A673 (cell line): ENCODE data around the gene SART3. TPM values are rescaled to one million over a fixed set of nuclear protein-coding genes. Genes with fewer than 3 reads are reported as not detected.

Experiments
- BruUV-seq: library from RNA; stranded (reverse); fragments of 400-500 nt; replicated peaks from 2 replicates; lab custom pipeline; 2021; lab: Mats Ljungman, UMichigan
- CTCF ChIA-PET: fragments of 300-600 bp; sonication (Branson Sonifier 250); formaldehyde crosslinking; loops from one replicate; lab custom pipeline; 2022; ENCODE audit warnings: antibody characterized with exemption; lab: Charles Lee
- POLR2A ChIA-PET: fragments of 300-600 bp; sonication (Branson Sonifier 250); formaldehyde crosslinking; loops from one replicate; lab custom pipeline; 2022; ENCODE audit warnings: antibody characterized with exemption; ENCODE audit not compliant: low non-redundant PET; lab: Charles Lee
- DNase-seq: peaks from one replicate; pipeline ENCODE4 v3.0.0-alpha.2; 2015; ENCODE audit warnings: low spot score
- H3K27ac ChIP-seq: fragments of 200-600 bp; sonication (generic); 2 replicates; pipeline ENCODE4 v1.5.1; 2016; ENCODE audit warnings: mixed run types, low read depth, mild to moderate bottlenecking, mixed read lengths, antibody characterized with exemption, low read length; ENCODE audit not compliant: poor library complexity, severe bottlenecking
- H3K27me3 ChIP-seq: fragments of 200-600 bp; sonication (generic); replicated peaks from 2 replicates; pipeline ENCODE4 v1.6.1; 2017; ENCODE audit warnings: mixed run types, low read depth, mild to moderate bottlenecking, mixed read lengths, antibody characterized with exemption, low read length; ENCODE audit not compliant: insufficient read depth, poor library complexity
- H3K36me3 ChIP-seq: fragments of 200-600 bp; sonication (generic); 2 replicates; pipeline ENCODE4 v1.6.1; 2016; ENCODE audit warnings: mixed run types, mild to moderate bottlenecking, mixed read lengths, antibody characterized with exemption, low read length; ENCODE audit not compliant: insufficient read depth, poor library complexity, severe bottlenecking
- H3K4me1 ChIP-seq: fragments of 200-600 bp; sonication (generic); 2 replicates; pipeline ENCODE4 v1.6.1; 2017; ENCODE audit warnings: mixed run types, mild to moderate bottlenecking, mixed read lengths, antibody characterized with exemption, low read length; ENCODE audit not compliant: insufficient read depth, poor library complexity, severe bottlenecking
- H3K4me3 ChIP-seq: fragments of 200-600 bp; sonication (generic); 2 replicates; pipeline ENCODE4 v1.5.1; 2016; ENCODE audit warnings: low read depth, mixed run types, mild to moderate bottlenecking, mixed read lengths, low read length; ENCODE audit not compliant: poor library complexity, severe bottlenecking
- H3K9me3 ChIP-seq: fragments of 200-600 bp; sonication (generic); 2 replicates; pipeline ENCODE4 v1.6.1; 2016; ENCODE audit warnings: mixed run types, low read depth, mild to moderate bottlenecking, mixed read lengths, antibody characterized with exemption, low read length; ENCODE audit not compliant: poor library complexity, severe bottlenecking
- EZH2 ChIP-seq: fragments of 200-600 bp; sonication (generic); IDR thresholded peaks from 2 replicates; pipeline ENCODE4 v1.6.1; 2017; ENCODE audit warnings: borderline replicate concordance, low read depth, mild to moderate bottlenecking, mixed read lengths, antibody characterized with exemption, low read length; ENCODE audit not compliant: poor library complexity, severe bottlenecking
- intact Hi-C: fragments of 100-400 bp; cut with micrococcal nuclease; formaldehyde crosslinking; loops from one replicate; pipeline ENCODE4 v1.10.0; 2022; ENCODE audit not compliant: unreplicated experiment
- total RNA-seq: library from RNA; stranded (reverse); gene quantifications from 2 replicates; pipeline ENCODE4 v1.2.3, GENCODE V29; 2021
- TF ChIP-seq, protein P1 (sequence below): fragments of 300-800, 200-600 bp; sonication (generic); conservative IDR thresholded peaks from 2 replicates; pipeline ENCODE4 v1.5.1; 2017; ENCODE audit warnings: low read depth, mild to moderate bottlenecking, antibody characterized with exemption, low read length, moderate library complexity, mixed read lengths

Gene SART3
- total RNA-seq, 1 experiment from 2014 or later, result 99.3 TPM

DNA sequence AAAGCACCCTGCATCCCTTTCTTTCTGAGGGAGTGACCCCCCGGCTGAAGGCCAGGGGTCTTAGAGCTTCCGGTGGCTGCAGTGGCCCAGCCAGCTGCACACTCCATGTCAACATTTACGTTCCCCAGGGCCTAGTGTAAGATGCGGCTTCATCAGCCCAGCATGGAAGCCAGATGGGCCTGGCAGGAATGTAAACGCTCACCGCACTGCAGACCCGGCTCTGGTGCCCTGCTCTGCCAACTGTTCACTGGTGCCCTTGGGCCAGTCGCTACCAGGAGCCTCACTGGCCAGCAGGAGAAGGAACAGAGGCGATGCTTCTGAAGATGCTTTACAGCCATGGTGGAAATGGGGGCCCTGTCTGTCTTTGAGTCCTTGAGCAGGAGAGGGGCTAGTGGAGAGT lies 45.5 kb upstream of the SART3 start:
- no peak overlapping the region for H3K27ac ChIP-seq
- CTCF ChIA-PET, result no interaction called here
- BruUV-seq, result no TSS peak

DNA sequence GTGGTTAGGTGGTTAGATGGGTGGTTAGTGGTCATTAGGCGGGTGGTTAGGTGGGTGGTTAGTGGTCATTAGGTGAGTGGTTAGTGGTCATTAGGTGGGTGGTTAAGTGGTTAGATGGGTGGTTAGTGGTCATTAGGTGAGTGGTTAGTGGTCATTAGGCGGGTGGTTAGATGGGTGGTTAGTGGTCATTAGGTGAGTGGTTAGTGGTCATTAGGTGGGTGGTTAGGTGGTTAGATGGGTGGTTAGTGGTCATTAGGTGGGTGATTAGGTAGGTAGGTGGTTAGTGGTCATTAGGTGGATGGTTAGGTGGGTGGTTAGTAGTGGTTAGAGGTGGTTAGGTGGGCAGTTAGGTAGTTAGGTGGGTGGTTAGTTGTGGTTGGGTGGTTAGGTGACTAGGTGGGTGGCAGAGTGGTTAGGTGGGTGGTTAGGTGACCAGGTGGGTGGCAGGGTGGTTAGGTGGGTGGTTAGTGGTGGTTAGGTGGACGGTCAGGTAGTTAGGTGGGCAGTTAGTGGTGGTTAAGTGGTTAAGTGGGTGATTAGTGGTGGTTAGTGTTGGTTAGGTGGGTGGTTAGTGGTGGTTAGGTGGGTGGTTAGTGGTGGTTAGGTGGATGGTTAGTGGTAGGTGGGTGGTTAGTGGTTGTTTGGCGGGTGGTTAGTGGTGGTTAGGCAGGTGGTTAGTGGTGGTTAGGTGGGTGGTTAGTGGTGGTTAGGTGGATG lies 44.9 kb upstream of the SART3 start:
- Histone ChIP-seq H3K4me1 (peaks cover 7% of the 10 kb centered on the region), H3K4me3 (no peak overlapping the region), H3K27ac (no peak overlapping the region), H3K9me3 (no peaks in the 10 kb centered on the region), H3K27me3 (no peaks in the 10 kb centered on the region), H3K36me3 (no peaks in the 10 kb centered on the region)
- POLR2A ChIA-PET, result no interaction called here
- no TSS peak for BruUV-seq
- intact Hi-C loops, result no loop called here
- CTCF ChIA-PET, result no interaction called here
- DNase-seq, result no peak
- no peak for TF ChIP-seq EZH2
- TF ChIP-seq, protein P1, sequence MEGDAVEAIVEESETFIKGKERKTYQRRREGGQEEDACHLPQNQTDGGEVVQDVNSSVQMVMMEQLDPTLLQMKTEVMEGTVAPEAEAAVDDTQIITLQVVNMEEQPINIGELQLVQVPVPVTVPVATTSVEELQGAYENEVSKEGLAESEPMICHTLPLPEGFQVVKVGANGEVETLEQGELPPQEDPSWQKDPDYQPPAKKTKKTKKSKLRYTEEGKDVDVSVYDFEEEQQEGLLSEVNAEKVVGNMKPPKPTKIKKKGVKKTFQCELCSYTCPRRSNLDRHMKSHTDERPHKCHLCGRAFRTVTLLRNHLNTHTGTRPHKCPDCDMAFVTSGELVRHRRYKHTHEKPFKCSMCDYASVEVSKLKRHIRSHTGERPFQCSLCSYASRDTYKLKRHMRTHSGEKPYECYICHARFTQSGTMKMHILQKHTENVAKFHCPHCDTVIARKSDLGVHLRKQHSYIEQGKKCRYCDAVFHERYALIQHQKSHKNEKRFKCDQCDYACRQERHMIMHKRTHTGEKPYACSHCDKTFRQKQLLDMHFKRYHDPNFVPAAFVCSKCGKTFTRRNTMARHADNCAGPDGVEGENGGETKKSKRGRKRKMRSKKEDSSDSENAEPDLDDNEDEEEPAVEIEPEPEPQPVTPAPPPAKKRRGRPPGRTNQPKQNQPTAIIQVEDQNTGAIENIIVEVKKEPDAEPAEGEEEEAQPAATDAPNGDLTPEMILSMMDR, result no peak

More for the DNA sequence above, 45.5 kb upstream of the SART3 start:
- DNase-seq, result no peak
- H3K9me3 ChIP-seq, result no peaks in the 10 kb centered on the region
- H3K27me3 ChIP-seq, result no peaks in the 10 kb centered on the region
- H3K4me1 ChIP-seq, result peaks cover 7% of the 10 kb centered on the region
- POLR2A ChIA-PET, result no interaction called here
- H3K36me3 ChIP-seq, result no peaks in the 10 kb centered on the region
- H3K4me3 ChIP-seq, result no peak overlapping the region
- intact Hi-C loops, result no loop called here
- TF ChIP-seq EZH2, result no peak

DNA sequence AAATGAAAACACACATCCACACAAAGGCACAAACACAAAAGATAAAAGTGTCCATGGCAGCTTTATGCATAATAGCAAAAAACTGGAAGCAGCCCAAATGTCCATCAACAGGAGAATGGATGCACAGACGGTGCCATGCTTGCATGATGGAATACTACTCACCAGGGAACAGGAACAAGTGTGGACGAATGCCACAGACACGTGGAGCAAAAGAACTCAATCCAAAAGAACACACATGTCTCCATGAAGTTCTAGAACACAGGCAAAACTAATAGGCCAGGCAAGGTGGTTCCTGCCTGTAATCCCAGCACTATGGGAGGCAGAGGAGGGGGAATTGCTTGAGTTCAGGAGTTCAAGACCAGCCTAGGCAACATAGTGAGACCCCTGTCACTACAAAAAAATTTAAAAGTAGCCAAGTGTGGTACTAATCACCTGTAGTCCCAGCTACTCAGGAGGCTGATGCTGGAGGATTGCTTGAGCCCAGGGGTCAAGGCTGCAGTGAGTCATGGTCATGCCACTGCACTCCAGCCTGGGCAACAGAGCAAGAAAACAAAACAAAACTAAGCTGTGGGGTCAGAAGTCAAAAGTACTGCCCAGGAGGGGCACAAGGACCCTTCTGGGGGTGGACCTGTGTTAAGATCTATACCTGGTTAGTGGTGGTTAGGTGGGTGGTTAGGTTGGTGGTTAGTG lies 44.2 kb upstream of the SART3 start:
- TF ChIP-seq EZH2, result no peak
- TF ChIP-seq, protein P1, result no peak
- CTCF ChIA-PET, result no interaction called here

More for the DNA sequence above, 44.2 kb upstream of the SART3 start:
- no peak overlapping the region for H3K4me3 ChIP-seq
- POLR2A ChIA-PET, result no interaction called here
- no TSS peak for BruUV-seq
- no peaks in the 10 kb centered on the region for H3K36me3 ChIP-seq
- intact Hi-C loops, result no loop called here
- H3K4me1 ChIP-seq, result peaks cover 7% of the 10 kb centered on the region
- no peak overlapping the region for H3K27ac ChIP-seq
- no peaks in the 10 kb centered on the region for H3K9me3 ChIP-seq
- no peak for DNase-seq
- no peaks in the 10 kb centered on the region for H3K27me3 ChIP-seq
